ENCODE measurements around the gene ACKR2. TPM values are rescaled to one million over a fixed set of nuclear protein-coding genes. Genes with fewer than 3 reads are reported as not detected.

ACKR2 gene
- total RNA-seq, 6 experiments from 2014 or later = 0.09 to 0.10 (median 0.10) TPM; not detected in 3

- Mint-ChIP-seq H3K4me1 (ENCODE audit: low read depth) (peaks cover 39% of the 10 kb centered on the region), H3K9me3 (no peaks in the 10 kb centered on the region), H3K36me3 (ENCODE audit: low read depth) (peaks cover 7% of the 10 kb centered on the region), H3K4me3 (no peak overlapping the region), H3K27ac (peak overlapping the region; percentile 85), H3K27me3 (ENCODE audit: insufficient read depth) (no peaks in the 10 kb centered on the region; the same call in 1 of the 2 replicates)
- no peak for DNase-seq
- no peak for TF ChIP-seq CTCF (IDR thresholded peaks at IDR 0.05)
Measured at GRCh38 chr3:42780398-42780797, 28.8 kb upstream of the ACKR2 start.

- H3K4me3 Mint-ChIP-seq = no peak overlapping the region
- H3K4me1 Mint-ChIP-seq (ENCODE audit: low read depth) = peaks cover 39% of the 10 kb centered on the region
- DNase-seq = peak; percentile 70
- H3K9me3 Mint-ChIP-seq = no peaks in the 10 kb centered on the region
- peak; percentile 93 for TF ChIP-seq CTCF (IDR thresholded peaks at IDR 0.05)
- peak overlapping the region; percentile 85 for H3K27ac Mint-ChIP-seq
- peaks cover 14% of the 10 kb centered on the region for H3K36me3 Mint-ChIP-seq (ENCODE audit: low read depth)
- H3K27me3 Mint-ChIP-seq (ENCODE audit: insufficient read depth) = no peaks in the 10 kb centered on the region; the same call in 1 of the 2 replicates
Measured at GRCh38 chr3:42780892-42781700, 28.1 kb upstream of the ACKR2 start.

DNA sequence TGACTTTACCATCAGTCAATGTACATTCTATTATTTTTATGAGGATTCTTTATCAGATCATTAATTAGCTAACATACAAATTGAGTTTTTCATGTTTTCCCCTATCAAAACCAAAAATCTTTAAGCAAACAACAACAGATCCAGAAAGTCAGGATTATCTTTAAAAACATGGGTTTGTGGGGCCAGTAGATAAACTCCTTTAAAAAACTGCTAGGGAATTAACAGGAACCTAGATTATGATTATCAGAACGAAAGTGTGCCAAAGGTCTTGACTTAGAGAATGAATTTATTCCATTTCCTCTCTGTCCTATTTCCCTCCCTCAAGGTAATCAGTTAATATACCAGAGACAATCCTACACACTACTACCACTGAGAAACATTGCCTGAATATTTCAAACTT is 23.0 kb upstream of the ACKR2 start:
- Mint-ChIP-seq H3K36me3 (ENCODE audit: low read depth) (peaks cover 22% of the 10 kb centered on the region), H3K4me3 (no peak overlapping the region), H3K4me1 (ENCODE audit: low read depth) (peaks cover 5% of the 10 kb centered on the region), H3K27me3 (ENCODE audit: insufficient read depth) (no peaks in the 10 kb centered on the region), H3K27ac (0 out of 2 replicates have a peak overlapping the region, but pooled peaks have one; percentile 7), H3K9me3 (no peaks in the 10 kb centered on the region)
- TF ChIP-seq CTCF (IDR thresholded peaks at IDR 0.05) = no peak
- no peak for DNase-seq

DNA sequence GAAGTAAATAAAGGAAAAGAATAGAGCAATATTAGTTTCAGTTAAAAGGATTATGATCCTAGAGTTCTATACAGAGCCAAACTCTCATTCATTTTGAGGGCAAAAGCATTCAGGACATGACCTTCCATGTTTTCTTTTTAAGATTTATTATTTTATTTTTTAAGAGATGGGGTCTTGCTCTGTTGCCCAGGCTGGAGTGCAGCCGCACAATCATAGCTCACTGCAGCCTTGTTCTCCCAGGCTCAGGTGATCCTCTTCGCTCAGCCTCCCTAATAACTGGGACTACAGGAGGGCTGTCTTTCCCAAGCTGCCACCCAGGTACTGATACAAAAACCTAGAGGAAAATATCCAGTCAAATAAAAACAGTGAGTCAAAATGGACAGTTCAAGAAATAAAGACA is 22.6 kb upstream of the ACKR2 start:
- TF ChIP-seq CTCF (IDR thresholded peaks at IDR 0.05) = no peak
- peaks cover 22% of the 10 kb centered on the region for H3K36me3 Mint-ChIP-seq (ENCODE audit: low read depth)
- no peaks in the 10 kb centered on the region for H3K9me3 Mint-ChIP-seq
- no peak overlapping the region for H3K27ac Mint-ChIP-seq
- DNase-seq = no peak
- H3K4me3 Mint-ChIP-seq = no peak overlapping the region
- H3K27me3 Mint-ChIP-seq (ENCODE audit: insufficient read depth) = no peaks in the 10 kb centered on the region
- peaks cover 5% of the 10 kb centered on the region for H3K4me1 Mint-ChIP-seq (ENCODE audit: low read depth)

DNA sequence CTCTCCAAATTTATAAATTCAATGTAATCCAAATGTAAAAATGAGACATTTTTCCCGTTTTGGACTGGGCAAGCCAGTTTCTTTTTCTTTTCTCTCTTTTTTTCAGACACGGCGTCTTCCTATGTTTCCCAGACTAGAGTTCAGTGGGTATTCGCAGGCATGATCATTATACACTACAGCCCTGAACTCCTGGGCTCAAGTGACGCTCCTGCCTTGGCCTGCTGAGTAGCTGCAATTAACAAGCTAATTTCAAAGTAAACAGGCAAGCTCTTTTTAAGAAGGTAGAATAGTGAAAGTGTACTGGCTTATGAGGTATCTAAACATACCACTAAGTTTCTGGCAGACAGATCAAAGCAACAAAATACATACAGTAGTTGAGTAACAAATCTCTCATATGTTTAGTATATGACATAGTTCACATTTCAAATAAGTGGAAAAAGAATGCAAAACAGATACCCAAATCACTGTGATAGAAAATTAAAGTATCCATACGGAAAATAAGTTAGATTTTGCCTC is 18.5 kb upstream of the ACKR2 start:
- Mint-ChIP-seq H3K9me3 (no peaks in the 10 kb centered on the region), H3K27me3 (ENCODE audit: insufficient read depth) (no peaks in the 10 kb centered on the region), H3K4me3 (no peak overlapping the region), H3K27ac (no peak overlapping the region), H3K4me1 (ENCODE audit: low read depth) (peaks cover 5% of the 10 kb centered on the region), H3K36me3 (ENCODE audit: low read depth) (peaks cover 16% of the 10 kb centered on the region)
- no peak for TF ChIP-seq CTCF (IDR thresholded peaks at IDR 0.05)
- no peak for DNase-seq
